Stomach smooth muscle (tissue), 2 donors: ENCODE measurements around the gene NBPF11.
"Not testable (repeated sequence)": the region's sequence is repeated elsewhere in the genome, so short reads cannot be mapped to it uniquely, and the experiment has no call there.

Source experiments
- H3K27ac ChIP-seq: one replicate; pipeline ENCODE4 v1.7.0; 2013; ENCODE audit warnings: mild to moderate bottlenecking, low read length, inconsistent platforms
- H3K27me3 ChIP-seq, 2 donors: one replicate each; pipeline ENCODE4 v1.7.0; 2013; ENCODE audit warnings: low read length in 2 of 2; ENCODE audit not compliant: insufficient read depth in 2 of 2, control insufficient read depth in 1 of 2
- H3K36me3 ChIP-seq, 2 donors: one replicate each; pipeline ENCODE4 v1.7.0; 2013; ENCODE audit warnings: low read length in 2 of 2; ENCODE audit not compliant: control insufficient read depth in 2 of 2, insufficient read depth in 2 of 2
- H3K4me1 ChIP-seq: one replicate; pipeline ENCODE4 v1.7.0; 2013; ENCODE audit warnings: low read length; ENCODE audit not compliant: control insufficient read depth, insufficient read depth
- H3K4me3 ChIP-seq, 2 donors: one replicate each; pipeline ENCODE4 v1.7.0; 2013; ENCODE audit warnings: low read length in 2 of 2
- H3K9ac ChIP-seq, 2 donors: one replicate each; pipeline ENCODE4 v1.7.0; 2013; ENCODE audit warnings: low read length in 2 of 2, mild to moderate bottlenecking in 1 of 2
- H3K9me3 ChIP-seq, 2 donors: one replicate each; pipeline ENCODE4 v1.7.0; 2013; ENCODE audit warnings: low read length in 2 of 2; ENCODE audit not compliant: control insufficient read depth in 2 of 2
- donor health status: healthy.
- donor health status: Pancreatic carcinoma.

Gene NBPF11

GRCh38 chr1:148161053-148161901 is 9.2 kb upstream of the NBPF11 start:
- Histone ChIP-seq H3K27ac (no peak overlapping the region), H3K9me3 (no peaks in the 10 kb centered on the region), H3K4me3 (no peak overlapping the region), H3K27me3 (peaks cover 20 to 47% of the 10 kb centered on the region in 2 donors), H3K4me1 (peaks cover 4% of the 10 kb centered on the region), H3K36me3 (no peaks in the 10 kb centered on the region), H3K9ac (no peak overlapping the region)

- Histone ChIP-seq H3K36me3 (no peaks in the 10 kb centered on the region), H3K27me3 (peaks cover 20 to 47% of the 10 kb centered on the region in 2 donors), H3K9ac (no peak overlapping the region), H3K4me1 (peaks cover 4% of the 10 kb centered on the region), H3K27ac (no peak overlapping the region), H3K9me3 (no peaks in the 10 kb centered on the region), H3K4me3 (peak overlapping the region in 1 of 2 donors; percentile 29)
These were observed 8.4 kb upstream of the NBPF11 start for GRCh38 chr1:148160343-148161052.

DNA sequence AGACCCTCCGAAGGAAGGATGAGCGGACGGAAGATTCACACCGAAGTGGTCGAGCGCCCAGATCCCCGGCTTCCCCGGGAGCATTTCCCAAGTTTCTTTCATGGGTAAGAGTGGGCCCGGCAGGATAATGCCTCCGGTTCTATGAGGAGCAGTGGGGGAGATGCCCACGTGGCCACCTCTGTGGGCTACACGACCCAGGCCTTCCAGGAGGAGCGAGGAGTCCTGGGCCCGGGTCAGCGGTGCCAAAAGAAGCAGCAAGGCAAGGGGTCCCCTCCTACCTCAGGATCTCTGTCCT is 7.9 kb upstream of the NBPF11 start:
- Histone ChIP-seq H3K9ac (no peak overlapping the region), H3K27me3 (peaks cover 20 to 47% of the 10 kb centered on the region in 2 donors), H3K36me3 (no peaks in the 10 kb centered on the region), H3K27ac (no peak overlapping the region), H3K9me3 (no peaks in the 10 kb centered on the region), H3K4me1 (peaks cover 4% of the 10 kb centered on the region), H3K4me3 (no peak overlapping the region)

DNA sequence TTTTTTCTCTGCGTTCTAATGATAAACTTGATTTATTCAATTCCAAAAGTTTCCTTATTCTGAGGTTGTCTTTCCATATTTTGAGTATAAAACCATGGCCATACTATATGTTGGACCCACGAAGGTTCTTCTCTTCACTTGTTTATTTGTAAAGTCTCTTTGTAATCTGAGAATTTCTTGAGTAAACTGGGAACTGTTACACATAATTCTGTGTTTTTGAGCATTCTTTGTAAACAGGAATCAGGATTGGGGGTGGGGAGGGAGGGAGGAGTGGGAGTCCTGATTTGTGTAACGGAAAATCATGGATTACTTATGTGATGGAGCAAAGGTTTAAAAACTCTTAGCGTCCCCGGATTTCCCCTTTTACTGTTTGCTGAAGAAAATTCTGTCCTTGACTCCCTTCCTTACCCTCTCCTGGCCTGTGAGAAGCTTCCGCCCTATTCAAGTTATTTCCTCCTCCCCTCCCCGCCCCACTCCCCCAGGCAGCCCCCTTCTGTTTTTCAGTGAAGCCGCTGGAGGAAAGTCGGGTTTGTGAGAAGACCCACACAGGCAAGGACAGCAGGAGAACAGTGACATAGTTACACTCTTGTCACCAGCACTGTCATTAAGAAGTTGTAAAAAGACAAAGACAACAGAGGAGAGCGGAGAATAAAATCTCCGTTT is 6.4 kb upstream of the NBPF11 start:
- H3K4me1 ChIP-seq: peaks cover 4% of the 10 kb centered on the region
- H3K9me3 ChIP-seq: no peaks in the 10 kb centered on the region
- H3K27ac ChIP-seq: no peak overlapping the region
- no peak overlapping the region for H3K9ac ChIP-seq
- peaks cover 20 to 47% of the 10 kb centered on the region in 2 donors for H3K27me3 ChIP-seq
- no peaks in the 10 kb centered on the region for H3K36me3 ChIP-seq
- H3K4me3 ChIP-seq: no peak overlapping the region

DNA sequence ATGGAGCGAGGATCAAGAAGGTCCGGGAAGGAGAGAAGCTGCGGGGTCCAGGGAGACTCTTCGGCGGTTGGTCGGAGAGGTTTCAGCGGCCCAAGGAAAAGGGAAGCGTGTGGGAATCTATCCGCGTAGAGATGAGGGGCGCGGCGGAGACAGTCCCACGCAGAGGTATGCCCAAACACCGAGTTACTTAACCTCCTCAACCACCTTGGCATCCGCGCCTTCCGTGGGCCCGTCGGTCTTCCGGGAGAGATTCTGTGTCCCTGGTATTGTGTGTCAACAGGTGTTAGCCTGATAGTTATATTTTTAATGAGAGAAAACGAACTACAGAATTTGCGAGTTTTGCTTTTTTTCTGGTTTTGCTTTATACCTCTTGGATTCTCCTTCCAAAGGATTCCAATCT is 5.7 kb upstream of the NBPF11 start:
- not testable (repeated sequence) for H3K36me3 ChIP-seq, H3K27ac ChIP-seq, H3K9me3 ChIP-seq, H3K4me1 ChIP-seq, H3K4me3 ChIP-seq, H3K9ac ChIP-seq
- H3K27me3 ChIP-seq: peaks cover 20 to 47% of the 10 kb centered on the region in 2 donors

GRCh38 chr1:148155494-148156275 is 3.6 kb upstream of the NBPF11 start:
- not testable (repeated sequence) for H3K9me3 ChIP-seq, H3K36me3 ChIP-seq, H3K4me1 ChIP-seq, H3K4me3 ChIP-seq, H3K9ac ChIP-seq, H3K27ac ChIP-seq
- H3K27me3 ChIP-seq: peaks cover 11 to 26% of the 10 kb centered on the region in 2 donors

- not testable (repeated sequence) for H3K9ac ChIP-seq, H3K27me3 ChIP-seq, H3K4me3 ChIP-seq, H3K27ac ChIP-seq, H3K4me1 ChIP-seq, H3K36me3 ChIP-seq, H3K9me3 ChIP-seq
These were observed 714 bp upstream of the NBPF11 start for GRCh38 chr1:148152795-148153194.

DNA sequence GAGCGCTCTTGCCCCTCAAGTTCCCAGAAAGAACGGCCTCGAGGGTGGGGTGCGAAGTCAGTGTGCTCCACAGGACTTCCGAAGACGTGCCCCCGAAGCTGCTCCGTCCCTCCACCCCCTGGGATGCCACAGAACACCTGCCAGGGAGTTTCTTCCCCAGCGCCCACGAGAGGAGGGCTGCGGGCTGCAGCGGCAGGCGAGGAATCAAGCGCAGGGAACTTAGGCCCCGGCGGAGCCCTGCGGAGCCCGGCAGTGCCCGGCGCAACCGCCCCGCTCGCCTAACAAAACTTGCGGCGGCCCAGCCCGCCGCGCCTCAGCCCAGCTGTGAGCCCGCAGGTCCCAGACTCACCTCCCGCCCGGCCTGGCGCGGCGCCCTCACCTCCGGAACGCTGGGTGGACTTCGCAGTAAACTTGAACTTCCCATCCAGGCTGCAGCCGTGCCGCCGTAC is 686 bp downstream of the NBPF11 start:
- peak overlapping the region; percentile 63 to 74 for H3K4me3 ChIP-seq
- H3K9me3 ChIP-seq, H3K27ac ChIP-seq, H3K36me3 ChIP-seq, H3K4me1 ChIP-seq, H3K27me3 ChIP-seq: not testable (repeated sequence)
- peak overlapping the region; percentile 29 to 42 for H3K9ac ChIP-seq

- H3K27me3 ChIP-seq, H3K4me1 ChIP-seq, H3K27ac ChIP-seq, H3K9me3 ChIP-seq, H3K36me3 ChIP-seq: not testable (repeated sequence)
- H3K9ac ChIP-seq: peak overlapping the region; percentile 29 to 42
- H3K4me3 ChIP-seq: peak overlapping the region; percentile 63 to 74
These were observed 1.1 kb downstream of the NBPF11 start for GRCh38 chr1:148150945-148151344.

GRCh38 chr1:148150014-148150413 is 2.1 kb downstream of the NBPF11 start:
- not testable (repeated sequence) for H3K4me1 ChIP-seq, H3K27ac ChIP-seq, H3K4me3 ChIP-seq, H3K27me3 ChIP-seq, H3K9me3 ChIP-seq, H3K36me3 ChIP-seq, H3K9ac ChIP-seq
